Measurements from ENCODE around the gene CEP112. TPM values are rescaled to one million over a fixed set of nuclear protein-coding genes. Genes with fewer than 3 reads are reported as not detected.
A peak's percentile ranks its signal among the peaks of the same experiment; 100 is the strongest.

The CEP112 gene
- total RNA-seq, 1 donor from 2014 or later: 21.8 TPM

GRCh38 chr17:65967372-65967771 is 224.6 kb downstream of the CEP112 start:
- no peaks in the 10 kb centered on the region for H3K36me3 Mint-ChIP-seq (ENCODE audit: low read depth)
- DNase-seq (ENCODE audit: low spot score): no peak
- H3K27ac Mint-ChIP-seq (ENCODE audit: unreplicated experiment): no peak overlapping the region
- H3K27me3 Mint-ChIP-seq (ENCODE audit: low read depth): no peaks in the 10 kb centered on the region
- TF ChIP-seq, protein P1, sequence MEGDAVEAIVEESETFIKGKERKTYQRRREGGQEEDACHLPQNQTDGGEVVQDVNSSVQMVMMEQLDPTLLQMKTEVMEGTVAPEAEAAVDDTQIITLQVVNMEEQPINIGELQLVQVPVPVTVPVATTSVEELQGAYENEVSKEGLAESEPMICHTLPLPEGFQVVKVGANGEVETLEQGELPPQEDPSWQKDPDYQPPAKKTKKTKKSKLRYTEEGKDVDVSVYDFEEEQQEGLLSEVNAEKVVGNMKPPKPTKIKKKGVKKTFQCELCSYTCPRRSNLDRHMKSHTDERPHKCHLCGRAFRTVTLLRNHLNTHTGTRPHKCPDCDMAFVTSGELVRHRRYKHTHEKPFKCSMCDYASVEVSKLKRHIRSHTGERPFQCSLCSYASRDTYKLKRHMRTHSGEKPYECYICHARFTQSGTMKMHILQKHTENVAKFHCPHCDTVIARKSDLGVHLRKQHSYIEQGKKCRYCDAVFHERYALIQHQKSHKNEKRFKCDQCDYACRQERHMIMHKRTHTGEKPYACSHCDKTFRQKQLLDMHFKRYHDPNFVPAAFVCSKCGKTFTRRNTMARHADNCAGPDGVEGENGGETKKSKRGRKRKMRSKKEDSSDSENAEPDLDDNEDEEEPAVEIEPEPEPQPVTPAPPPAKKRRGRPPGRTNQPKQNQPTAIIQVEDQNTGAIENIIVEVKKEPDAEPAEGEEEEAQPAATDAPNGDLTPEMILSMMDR (IDR thresholded peaks at IDR 0.05): no peak
- no peaks in the 10 kb centered on the region for H3K4me1 Mint-ChIP-seq (ENCODE audit: low read depth)
- no peak overlapping the region for H3K4me3 Mint-ChIP-seq (ENCODE audit: unreplicated experiment)
- peaks cover 5% of the 10 kb centered on the region for H3K9me3 Mint-ChIP-seq (ENCODE audit: low read depth)

GRCh38 chr17:65966072-65966695 is 225.7 kb downstream of the CEP112 start:
- no peak overlapping the region for H3K4me3 Mint-ChIP-seq (ENCODE audit: unreplicated experiment)
- no peaks in the 10 kb centered on the region for H3K36me3 Mint-ChIP-seq (ENCODE audit: low read depth)
- TF ChIP-seq, protein P1 (IDR thresholded peaks at IDR 0.05): no peak
- H3K27me3 Mint-ChIP-seq (ENCODE audit: low read depth): no peaks in the 10 kb centered on the region
- peaks cover 5% of the 10 kb centered on the region for H3K9me3 Mint-ChIP-seq (ENCODE audit: low read depth)
- no peak for DNase-seq (ENCODE audit: low spot score)
- H3K4me1 Mint-ChIP-seq (ENCODE audit: low read depth): no peaks in the 10 kb centered on the region
- peak overlapping the region; percentile 42 for H3K27ac Mint-ChIP-seq (ENCODE audit: unreplicated experiment)

DNA sequence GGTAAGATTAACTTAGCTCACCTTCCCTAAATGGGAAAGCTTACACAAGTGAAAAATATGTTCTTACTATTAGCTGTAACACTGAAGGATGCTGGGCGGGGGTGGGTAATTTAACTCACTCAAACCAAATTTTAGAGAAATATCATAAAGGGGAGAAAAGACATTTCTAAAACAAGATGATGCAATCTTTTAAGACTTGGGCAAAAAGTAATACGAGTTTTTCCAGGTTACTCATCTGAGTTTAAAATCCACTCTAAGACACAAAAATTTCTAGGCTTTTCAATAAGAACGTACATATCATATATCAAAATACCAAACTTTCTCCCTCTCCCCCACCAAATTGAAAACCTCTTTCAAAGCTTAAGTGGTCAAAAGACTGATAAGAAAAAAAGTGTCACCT is 228.8 kb downstream of the CEP112 start:
- no peak for DNase-seq (ENCODE audit: low spot score)
- Mint-ChIP-seq H3K4me1 (ENCODE audit: low read depth) (no peaks in the 10 kb centered on the region), H3K27ac (ENCODE audit: unreplicated experiment) (no peak overlapping the region), H3K4me3 (ENCODE audit: unreplicated experiment) (no peak overlapping the region), H3K36me3 (ENCODE audit: low read depth) (no peaks in the 10 kb centered on the region), H3K27me3 (ENCODE audit: low read depth) (no peaks in the 10 kb centered on the region), H3K9me3 (ENCODE audit: low read depth) (peaks cover 5% of the 10 kb centered on the region)
- TF ChIP-seq, protein P1 (IDR thresholded peaks at IDR 0.05): no peak

DNA sequence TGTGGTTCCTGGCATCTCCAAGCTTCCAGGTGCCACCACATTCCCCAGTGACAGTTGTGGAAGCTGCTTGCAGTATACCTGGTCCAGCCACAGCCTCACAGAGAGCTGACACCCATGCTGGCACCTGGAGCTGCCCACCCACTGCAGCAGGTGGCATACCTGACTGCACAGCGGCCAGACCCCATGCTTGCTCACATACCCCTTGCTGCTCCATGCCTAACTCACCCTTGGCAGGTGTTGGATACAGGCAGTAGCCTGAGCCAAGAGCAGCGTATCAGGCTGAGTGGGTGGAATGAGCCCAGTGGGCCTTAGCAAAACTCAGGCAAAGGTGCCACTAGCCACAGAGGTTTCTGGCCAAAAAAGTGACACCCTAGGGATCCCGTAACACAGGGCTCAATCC is 232.3 kb downstream of the CEP112 start:
- Mint-ChIP-seq H3K4me1 (ENCODE audit: low read depth) (peaks cover 4% of the 10 kb centered on the region), H3K36me3 (ENCODE audit: low read depth) (peaks cover 4% of the 10 kb centered on the region), H3K27ac (ENCODE audit: unreplicated experiment) (no peak overlapping the region), H3K9me3 (ENCODE audit: low read depth) (peaks cover 22% of the 10 kb centered on the region), H3K4me3 (ENCODE audit: unreplicated experiment) (no peak overlapping the region), H3K27me3 (ENCODE audit: low read depth) (no peaks in the 10 kb centered on the region)
- TF ChIP-seq, protein P1 (IDR thresholded peaks at IDR 0.05): no peak
- DNase-seq (ENCODE audit: low spot score): no peak

DNA sequence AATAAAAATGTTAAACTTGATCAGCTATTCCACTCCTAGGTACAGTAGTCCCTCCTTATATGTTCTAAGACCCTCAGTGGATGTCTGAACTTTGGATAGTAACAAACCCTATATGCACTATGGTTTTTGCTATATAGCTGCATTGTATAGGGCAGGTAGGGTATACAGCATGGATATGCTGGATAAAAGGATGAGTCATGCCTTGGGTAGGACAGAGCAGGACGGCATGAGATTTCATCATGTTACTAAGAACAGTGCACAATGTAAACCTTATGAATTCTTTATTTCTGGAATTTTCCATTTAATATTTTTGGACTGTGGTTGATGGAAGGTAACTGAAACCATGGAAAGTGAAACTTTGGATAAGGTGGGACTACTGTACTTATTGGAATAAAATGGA is 235.1 kb downstream of the CEP112 start:
- Mint-ChIP-seq H3K27ac (ENCODE audit: unreplicated experiment) (no peak overlapping the region), H3K9me3 (ENCODE audit: low read depth) (peaks cover 36% of the 10 kb centered on the region)

More for the DNA sequence above, 235.1 kb downstream of the CEP112 start:
- Mint-ChIP-seq H3K27me3 (ENCODE audit: low read depth) (no peaks in the 10 kb centered on the region), H3K36me3 (ENCODE audit: low read depth) (peaks cover 11% of the 10 kb centered on the region), H3K4me3 (ENCODE audit: unreplicated experiment) (no peak overlapping the region), H3K4me1 (ENCODE audit: low read depth) (peaks cover 9% of the 10 kb centered on the region)
- DNase-seq (ENCODE audit: low spot score): no peak
- TF ChIP-seq, protein P1 (IDR thresholded peaks at IDR 0.05): no peak
